HepG2 (cell line): ENCODE results near the gene PACRGL. TPM values are rescaled to one million over a fixed set of nuclear protein-coding genes. Genes with fewer than 3 reads are reported as not detected.

Source experiments
- ADNP ChIP-seq: sonication (generic); formaldehyde crosslinking; IDR thresholded peaks from 2 replicates; pipeline ENCODE4 v1.4.0; 2020; ENCODE audit warnings: missing genetic modification reagents
- GATAD2A ChIP-seq: IDR thresholded peaks from 2 replicates; pipeline ENCODE4 v1.6.1; 2016
- GZF1 ChIP-seq: sonication (generic); formaldehyde crosslinking; IDR thresholded peaks from 2 replicates; pipeline ENCODE4 v1.5.1; 2020; ENCODE audit warnings: mild to moderate bottlenecking, missing genetic modification reagents
- KDM5A ChIP-seq: fragments of 200-600 bp; sonication (generic); IDR thresholded peaks from 2 replicates; pipeline ENCODE4 v1.7.0; 2018; ENCODE audit warnings: antibody characterized with exemption, mild to moderate bottlenecking, low read length, borderline replicate concordance
- MATR3 ChIP-seq: sonication (generic); formaldehyde crosslinking; IDR thresholded peaks from 2 replicates; pipeline ENCODE4 v1.4.0; 2020; ENCODE audit warnings: missing genetic modification reagents
- MZF1 ChIP-seq: sonication (generic); formaldehyde crosslinking; IDR thresholded peaks from 2 replicates; pipeline ENCODE4 v1.8.1; 2023; ENCODE audit warnings: mild to moderate bottlenecking, missing genetic modification reagents, borderline replicate concordance
- NFIB ChIP-seq: sonication (generic); formaldehyde crosslinking; IDR thresholded peaks from 2 replicates; pipeline ENCODE4 v1.9.0; 2021; ENCODE audit warnings: missing genetic modification reagents, mild to moderate bottlenecking, borderline replicate concordance
- NKX3-1 ChIP-seq: sonication (generic); formaldehyde crosslinking; IDR thresholded peaks from 2 replicates; pipeline ENCODE4 v1.5.0; 2020; ENCODE audit warnings: missing genetic modification reagents
- NR2F6 ChIP-seq, 2 experiments: IDR thresholded peaks; 2 replicates each; pipeline ENCODE4 v1.6.1; 2016; ENCODE audit warnings: antibody characterized with exemption in 1 of 2, mild to moderate bottlenecking in 1 of 2
- NRL ChIP-seq: sonication (generic); formaldehyde crosslinking; IDR thresholded peaks from 2 replicates; pipeline ENCODE4 v1.5.0; 2020; ENCODE audit warnings: missing genetic modification reagents, mild to moderate bottlenecking, moderate library complexity, borderline replicate concordance
- POLR2AphosphoS2 ChIP-seq: IDR thresholded peaks from 2 replicates; pipeline ENCODE4 v1.6.1; 2011; ENCODE audit warnings: low read depth, low read length, improper control_type of control experiment
- RAD21 ChIP-seq: fragments of 450-650 bp; formaldehyde crosslinking; IDR thresholded peaks from 2 replicates; pipeline ENCODE4 v1.5.0; 2020; ENCODE audit warnings: mild to moderate bottlenecking
- SAFB2 ChIP-seq: sonication (generic); formaldehyde crosslinking; IDR thresholded peaks from 2 replicates; pipeline ENCODE4 v1.5.1; 2020; ENCODE audit warnings: missing genetic modification reagents, low read depth, mild to moderate bottlenecking, borderline replicate concordance
- SMARCC2 ChIP-seq: fragments of 450-650 bp; IDR thresholded peaks from 2 replicates; pipeline ENCODE4 v1.6.1; 2017; ENCODE audit warnings: antibody characterized with exemption, mild to moderate bottlenecking
- ZNF224 ChIP-seq: sonication (generic); formaldehyde crosslinking; IDR thresholded peaks from 2 replicates; pipeline ENCODE4 v1.5.0; 2020; ENCODE audit warnings: mild to moderate bottlenecking, missing genetic modification reagents
- ZNF253 ChIP-seq: sonication (generic); formaldehyde crosslinking; IDR thresholded peaks from 2 replicates; pipeline ENCODE4 v1.8.0; 2022; ENCODE audit warnings: mild to moderate bottlenecking, missing genetic modification reagents, borderline replicate concordance
- ZNF292 ChIP-seq: sonication (generic); formaldehyde crosslinking; IDR thresholded peaks from 2 replicates; pipeline ENCODE4 v1.8.1; 2022; ENCODE audit warnings: mild to moderate bottlenecking, low read depth, missing genetic modification reagents, borderline replicate concordance
- ZNF296 ChIP-seq: sonication (generic); formaldehyde crosslinking; conservative IDR thresholded peaks from 2 replicates; pipeline ENCODE4 v1.5.0; 2020; ENCODE audit warnings: mild to moderate bottlenecking, missing genetic modification reagents
- ZNF367 ChIP-seq: sonication (generic); formaldehyde crosslinking; IDR thresholded peaks from 2 replicates; pipeline ENCODE4 v1.4.0; 2020; ENCODE audit warnings: missing genetic modification reagents, borderline replicate concordance
- ZNF430 ChIP-seq: sonication (generic); formaldehyde crosslinking; IDR thresholded peaks from 2 replicates; pipeline ENCODE4 v1.9.0; 2021; ENCODE audit warnings: mild to moderate bottlenecking, missing genetic modification reagents
- ZNF484 ChIP-seq: sonication (generic); formaldehyde crosslinking; IDR thresholded peaks from 2 replicates; pipeline ENCODE4 v1.5.1; 2020; ENCODE audit warnings: mild to moderate bottlenecking, low read depth, missing genetic modification reagents, borderline replicate concordance
- ZNF598 ChIP-seq: sonication (generic); formaldehyde crosslinking; IDR thresholded peaks from 2 replicates; pipeline ENCODE4 v1.5.1; 2020; ENCODE audit warnings: mild to moderate bottlenecking, missing genetic modification reagents, borderline replicate concordance
- ZNF816 ChIP-seq: sonication (generic); formaldehyde crosslinking; IDR thresholded peaks from 2 replicates; pipeline ENCODE4 v1.8.0; 2022; ENCODE audit warnings: missing genetic modification reagents, mild to moderate bottlenecking, borderline replicate concordance
- polyA plus RNA-seq, 8 experiments: library from polyadenylated mRNA; depleted of rRNA in 3 of 8; stranded (reverse) in 7 of 8; unstranded in 1 of 8; fragments of >200 nt; fragmentation: Illumina TruSeq in 4 of 8; extraction: Trizol in 4 of 8; gene quantifications; 2 replicates each; pipeline versions ENCODE4 v1.2.1 to v1.2.3, GENCODE V29; 2011 to 2016; ENCODE audit warnings: low read depth in 4 of 8, missing spikeins in 1 of 8, mixed read lengths in 1 of 8; ENCODE audit not compliant: insufficient read depth in 1 of 8
- total RNA-seq, 5 experiments: library from RNA; depleted of rRNA; stranded (reverse); fragments of >200 nt; fragmentation: Illumina TruSeq; extraction: Trizol; gene quantifications; 2 replicates each; pipeline ENCODE4 v1.2.3, GENCODE V29; 2016; ENCODE audit warnings: low read depth in 1 of 5
- TF ChIP-seq, protein P1 (sequence below): sonication (generic); formaldehyde crosslinking; IDR thresholded peaks from 2 replicates; pipeline ENCODE4 v1.5.1; 2020; ENCODE audit warnings: missing genetic modification reagents, mild to moderate bottlenecking, borderline replicate concordance
- TF ChIP-seq, protein P2 (sequence below): IDR thresholded peaks from 2 replicates; pipeline ENCODE4 v1.6.1; 2016; ENCODE audit warnings: missing biosample characterization, missing genetic modification reagents, low read depth
- TF ChIP-seq, protein P3 (sequence below): fragments of 450-650 bp; IDR thresholded peaks from 2 replicates; pipeline ENCODE4 v1.6.1; 2017

PACRGL gene
- total and polyA plus RNA-seq, 2 of the 13 experiments (the other 11 are each of a cell fraction or from before 2014, with no cell fraction given), result 5.8 to 15.1 TPM

DNA sequence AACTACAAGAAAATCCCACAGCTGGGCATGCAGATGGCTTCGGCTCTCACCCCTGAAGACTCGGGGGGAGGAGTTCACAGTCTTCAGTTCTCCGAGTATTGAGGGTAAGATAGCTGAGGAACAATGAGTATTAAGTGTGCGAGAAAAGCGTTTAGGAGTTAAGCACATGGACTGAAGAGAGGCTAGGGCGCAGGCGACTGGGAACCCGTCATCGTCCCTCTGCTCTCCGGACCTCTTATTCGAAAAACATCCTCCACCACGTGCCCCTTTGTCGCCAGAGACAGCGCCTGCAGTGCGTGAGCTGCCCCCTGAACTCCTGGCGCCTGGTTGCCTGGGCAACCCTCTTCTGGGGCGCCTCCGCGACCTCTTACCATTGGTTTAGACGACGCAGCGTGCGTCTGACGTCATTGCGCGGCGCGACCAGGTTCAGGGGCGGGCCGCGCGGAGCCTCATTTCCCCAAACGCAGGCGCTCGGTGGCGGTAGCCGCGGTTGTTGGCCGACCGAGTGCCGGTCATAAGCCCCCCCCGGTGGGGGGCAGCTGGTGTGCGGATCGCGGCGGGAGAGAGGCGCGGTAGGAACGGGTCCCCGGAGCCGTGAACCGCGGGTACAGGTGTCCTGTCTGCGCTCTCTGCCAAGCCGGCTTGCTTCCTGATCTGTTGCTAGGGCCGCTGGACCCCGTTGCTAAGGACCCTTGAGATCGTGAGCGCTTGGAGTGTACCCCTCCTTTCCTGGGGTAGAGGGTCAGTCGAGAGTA, at the start of gene PACRGL (continued):
- no peak for TF ChIP-seq POLR2AphosphoS2
- TF ChIP-seq, protein P1, sequence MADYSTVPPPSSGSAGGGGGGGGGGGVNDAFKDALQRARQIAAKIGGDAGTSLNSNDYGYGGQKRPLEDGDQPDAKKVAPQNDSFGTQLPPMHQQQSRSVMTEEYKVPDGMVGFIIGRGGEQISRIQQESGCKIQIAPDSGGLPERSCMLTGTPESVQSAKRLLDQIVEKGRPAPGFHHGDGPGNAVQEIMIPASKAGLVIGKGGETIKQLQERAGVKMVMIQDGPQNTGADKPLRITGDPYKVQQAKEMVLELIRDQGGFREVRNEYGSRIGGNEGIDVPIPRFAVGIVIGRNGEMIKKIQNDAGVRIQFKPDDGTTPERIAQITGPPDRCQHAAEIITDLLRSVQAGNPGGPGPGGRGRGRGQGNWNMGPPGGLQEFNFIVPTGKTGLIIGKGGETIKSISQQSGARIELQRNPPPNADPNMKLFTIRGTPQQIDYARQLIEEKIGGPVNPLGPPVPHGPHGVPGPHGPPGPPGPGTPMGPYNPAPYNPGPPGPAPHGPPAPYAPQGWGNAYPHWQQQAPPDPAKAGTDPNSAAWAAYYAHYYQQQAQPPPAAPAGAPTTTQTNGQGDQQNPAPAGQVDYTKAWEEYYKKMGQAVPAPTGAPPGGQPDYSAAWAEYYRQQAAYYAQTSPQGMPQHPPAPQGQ, result no peak
- TF ChIP-seq, protein P2, sequence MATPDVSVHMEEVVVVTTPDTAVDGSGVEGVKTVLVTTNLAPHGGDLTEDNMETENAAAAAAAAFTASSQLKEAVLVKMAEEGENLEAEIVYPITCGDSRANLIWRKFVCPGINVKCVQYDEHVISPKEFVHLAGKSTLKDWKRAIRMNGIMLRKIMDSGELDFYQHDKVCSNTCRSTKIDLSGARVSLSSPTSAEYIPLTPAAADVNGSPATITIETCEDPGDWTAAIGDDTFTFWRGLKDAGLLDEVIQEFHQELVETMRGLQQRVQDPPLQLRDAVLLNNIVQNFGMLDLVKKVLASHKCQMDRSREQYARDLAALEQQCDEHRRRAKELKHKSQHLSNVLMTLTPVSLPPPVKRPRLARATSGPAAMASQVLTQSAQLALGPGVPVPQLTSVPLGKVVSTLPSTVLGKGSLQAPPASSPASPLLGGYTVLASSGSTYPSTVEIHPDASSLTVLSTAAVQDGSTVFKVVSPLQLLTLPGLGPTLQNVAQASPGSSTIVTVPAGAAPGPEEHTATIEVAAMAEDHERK, result peak; percentile 98
- no peak for TF ChIP-seq ZNF484
- 0 out of 2 replicates have a peak, but pooled peaks have one; percentile 21 for TF ChIP-seq ZNF598
- no peak for TF ChIP-seq SMARCC2
- peak; percentile 57; the same call in 1 of the 2 replicates for TF ChIP-seq ZNF292 (CRISPR knock-in tag)
- no peak for TF ChIP-seq GZF1 (CRISPR knock-in tag)
- TF ChIP-seq NRL (CRISPR knock-in tag), result no peak
- no peak for TF ChIP-seq ZNF253
- 0 out of 2 replicates have a peak, but pooled peaks have one; percentile 16 for TF ChIP-seq GATAD2A (CRISPR knock-in tag)
- no peak for TF ChIP-seq NKX3-1 (CRISPR knock-in tag)
- no peak; the same call in 1 of the 2 replicates for TF ChIP-seq ZNF224 (CRISPR knock-in tag)
- TF ChIP-seq NFIB, result no peak
- TF ChIP-seq ZNF296 (CRISPR knock-in tag), result no peak
- no peak for TF ChIP-seq SAFB2 (CRISPR knock-in tag)
- peak; percentile 39; the same call in 1 of the 2 replicates for TF ChIP-seq ZNF430 (CRISPR knock-in tag)
- TF ChIP-seq NR2F6 (IDR thresholded peaks at IDR 0.05), result no peak
- TF ChIP-seq NR2F6 (CRISPR knock-in tag; IDR thresholded peaks at IDR 0.05), result peak; percentile 52; the same call in 1 of the 2 replicates
- TF ChIP-seq MATR3 (CRISPR knock-in tag), result no peak
- no peak for TF ChIP-seq ZNF816
- TF ChIP-seq ADNP (CRISPR knock-in tag), result no peak
- peak; percentile 82 for TF ChIP-seq KDM5A
- 0 out of 2 replicates have a peak, but pooled peaks have one; percentile 28 for TF ChIP-seq MZF1 (CRISPR knock-in tag)
- TF ChIP-seq ZNF367 (CRISPR knock-in tag), result no peak
- TF ChIP-seq RAD21 (CRISPR knock-in tag), result no peak
- TF ChIP-seq, protein P3, sequence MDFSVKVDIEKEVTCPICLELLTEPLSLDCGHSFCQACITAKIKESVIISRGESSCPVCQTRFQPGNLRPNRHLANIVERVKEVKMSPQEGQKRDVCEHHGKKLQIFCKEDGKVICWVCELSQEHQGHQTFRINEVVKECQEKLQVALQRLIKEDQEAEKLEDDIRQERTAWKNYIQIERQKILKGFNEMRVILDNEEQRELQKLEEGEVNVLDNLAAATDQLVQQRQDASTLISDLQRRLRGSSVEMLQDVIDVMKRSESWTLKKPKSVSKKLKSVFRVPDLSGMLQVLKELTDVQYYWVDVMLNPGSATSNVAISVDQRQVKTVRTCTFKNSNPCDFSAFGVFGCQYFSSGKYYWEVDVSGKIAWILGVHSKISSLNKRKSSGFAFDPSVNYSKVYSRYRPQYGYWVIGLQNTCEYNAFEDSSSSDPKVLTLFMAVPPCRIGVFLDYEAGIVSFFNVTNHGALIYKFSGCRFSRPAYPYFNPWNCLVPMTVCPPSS, result no peak
